Measurements from ENCODE around the gene INTS4.
"Not testable (repeated sequence)": the region's sequence is repeated elsewhere in the genome, so short reads cannot be mapped to it uniquely, and the experiment has no call there.

Gene INTS4

GRCh38 chr11:78025378-78025777, 30.9 kb upstream of the INTS4 start:
- in situ Hi-C loops (cut with MboI; ENCODE audit: low sequenced_read_pairs): no loop called here

- in situ Hi-C loops (cut with MboI; ENCODE audit: low sequenced_read_pairs): no loop called here
Observed at GRCh38 chr11:78023426-78023825, 29.0 kb upstream of the INTS4 start.

GRCh38 chr11:78022397-78023396, 28.2 kb upstream of the INTS4 start, which contains the start of gene KCTD14:
TSS of gene KCTD14 (minus strand) at chr11:78023276. CDS start at chr11:78023249, 27 bp downstream.
- in situ Hi-C loops (cut with MboI; ENCODE audit: low sequenced_read_pairs): no loop called here

GRCh38 chr11:78021611-78022010, 27.1 kb upstream of the INTS4 start:
- in situ Hi-C loops (cut with MboI; ENCODE audit: low sequenced_read_pairs): no loop called here

- in situ Hi-C loops (cut with MboI; ENCODE audit: low sequenced_read_pairs): no loop called here
Observed at GRCh38 chr11:78020246-78020645, 25.8 kb upstream of the INTS4 start.

GRCh38 chr11:78019808-78020207, 25.3 kb upstream of the INTS4 start:
- in situ Hi-C loops (cut with MboI; ENCODE audit: low sequenced_read_pairs): no loop called here

GRCh38 chr11:78015878-78016277, 21.4 kb upstream of the INTS4 start:
- in situ Hi-C loops (cut with MboI; ENCODE audit: low sequenced_read_pairs): no loop called here

- in situ Hi-C loops (cut with MboI; ENCODE audit: low sequenced_read_pairs): not testable (repeated sequence)
Observed at GRCh38 chr11:78014937-78015520, 20.6 kb upstream of the INTS4 start.

GRCh38 chr11:78011301-78011700, 16.8 kb upstream of the INTS4 start:
- in situ Hi-C loops (cut with MboI; ENCODE audit: low sequenced_read_pairs): no loop called here

- in situ Hi-C loops (cut with MboI; ENCODE audit: low sequenced_read_pairs): no loop called here
Observed at GRCh38 chr11:78010755-78011154, 16.3 kb upstream of the INTS4 start.

- in situ Hi-C loops (cut with MboI; ENCODE audit: low sequenced_read_pairs): no loop called here
Observed at GRCh38 chr11:78010304-78010703, 15.8 kb upstream of the INTS4 start.

- in situ Hi-C loops (cut with MboI; ENCODE audit: low sequenced_read_pairs): no loop called here
Observed at GRCh38 chr11:78009062-78009461, 14.6 kb upstream of the INTS4 start.

- in situ Hi-C loops (cut with MboI; ENCODE audit: low sequenced_read_pairs): no loop called here
Observed at GRCh38 chr11:78000193-78000592, 5.7 kb upstream of the INTS4 start.

- in situ Hi-C loops (cut with MboI; ENCODE audit: low sequenced_read_pairs): no loop called here
Observed at GRCh38 chr11:77999446-78000030, 5.1 kb upstream of the INTS4 start.

GRCh38 chr11:77993902-77994301, 566 bp downstream of the INTS4 start:
- in situ Hi-C loops (cut with MboI; ENCODE audit: low sequenced_read_pairs): no loop called here

GRCh38 chr11:77990981-77991380, 3.5 kb downstream of the INTS4 start:
- in situ Hi-C loops (cut with MboI; ENCODE audit: low sequenced_read_pairs): no loop called here

- in situ Hi-C loops (cut with MboI; ENCODE audit: low sequenced_read_pairs): not testable (repeated sequence)
Observed at GRCh38 chr11:77986456-77986855, 8.0 kb downstream of the INTS4 start.

- in situ Hi-C loops (cut with MboI; ENCODE audit: low sequenced_read_pairs): no loop called here
Observed at GRCh38 chr11:77981346-77981947, 13.0 kb downstream of the INTS4 start.

GRCh38 chr11:77968337-77968736, 26.1 kb downstream of the INTS4 start:
- in situ Hi-C loops (cut with MboI; ENCODE audit: low sequenced_read_pairs): no loop called here

- in situ Hi-C loops (cut with MboI; ENCODE audit: low sequenced_read_pairs): no loop called here
Observed at GRCh38 chr11:77967753-77968152, 26.7 kb downstream of the INTS4 start.

- in situ Hi-C loops (cut with MboI; ENCODE audit: low sequenced_read_pairs): no loop called here
Observed at GRCh38 chr11:77967121-77967520, 27.3 kb downstream of the INTS4 start.
